ENCODE data around the gene SPIB.
"Not testable (repeated sequence)": the region's sequence is repeated elsewhere in the genome, so short reads cannot be mapped to it uniquely, and the experiment has no call there.

SPIB gene

GRCh38 chr19:50473336-50473735 lies 54.6 kb downstream of the SPIB start:
- not testable (repeated sequence) for DNase-seq (ENCODE audit: low spot score)

GRCh38 chr19:50475101-50475568 lies 56.4 kb downstream of the SPIB start:
- DNase-seq (ENCODE audit: low spot score), result no peak

- no peak for DNase-seq (ENCODE audit: low spot score)
Observed at GRCh38 chr19:50475736-50476223, 57.0 kb downstream of the SPIB start.

GRCh38 chr19:50476224-50476906 lies 57.6 kb downstream of the SPIB start, which contains the start of the genes EMC10 and GARIN5A:
Gene EMC10, plus strand, starts transcription at chr19:50476507. Its CDS starts 38 bp downstream, at chr19:50476545.
Gene GARIN5A, minus strand, starts transcription at chr19:50476848. Its CDS starts 460 bp downstream, at chr19:50476388.
- DNase-seq (ENCODE audit: low spot score), result peak; percentile 100

GRCh38 chr19:50476907-50477238 lies 58.1 kb downstream of the SPIB start:
- DNase-seq (ENCODE audit: low spot score), result no peak

GRCh38 chr19:50477751-50478515 lies 59.2 kb downstream of the SPIB start:
- DNase-seq (ENCODE audit: low spot score), result no peak

GRCh38 chr19:50478901-50479715 lies 60.4 kb downstream of the SPIB start:
- peak; percentile 73 for DNase-seq (ENCODE audit: low spot score)

- DNase-seq (ENCODE audit: low spot score), result no peak
Observed at GRCh38 chr19:50479761-50480251, 61.1 kb downstream of the SPIB start.

- DNase-seq (ENCODE audit: low spot score), result no peak
Observed at GRCh38 chr19:50480281-50481111, 61.8 kb downstream of the SPIB start.
